Nephron (organoid): ENCODE measurements around the gene KLHL17.
A peak's percentile ranks its signal among the peaks of the same experiment; 100 is the strongest.

ENCODE experiments used
- H3K27ac Mint-ChIP-seq, 3 experiments: 2 replicates each; pipeline ENCODE4 v1.8.0; 2020; ENCODE audit warnings: mixed read lengths in 3 of 3, mild to moderate bottlenecking in 2 of 3, moderate library complexity in 1 of 3
- H3K27me3 Mint-ChIP-seq: 2 replicates; pipeline ENCODE4 v1.8.0; 2021; ENCODE audit warnings: low read depth, mild to moderate bottlenecking, moderate library complexity, mixed read lengths
- H3K36me3 Mint-ChIP-seq: 2 replicates; pipeline ENCODE4 v1.8.0; 2020; ENCODE audit warnings: low read depth, mixed read lengths
- H3K4me1 Mint-ChIP-seq: 2 replicates; pipeline ENCODE4 v1.8.0; 2020; ENCODE audit warnings: mixed read lengths
- H3K4me3 Mint-ChIP-seq, 3 experiments: 2 replicates each; pipeline ENCODE4 v1.8.0; 2020; ENCODE audit warnings: mild to moderate bottlenecking in 3 of 3, mixed read lengths in 3 of 3, moderate library complexity in 2 of 3
- H3K9me3 Mint-ChIP-seq: 2 replicates; pipeline ENCODE4 v1.8.0; 2020; ENCODE audit warnings: mixed read lengths
- TF ChIP-seq, protein P1 (sequence below), 3 experiments: fragments of 200-600 bp; sonication (generic); IDR thresholded peaks; one replicate each; pipeline ENCODE4 v1.5.0; 2021; ENCODE audit warnings: antibody characterized with exemption in 3 of 3; ENCODE audit not compliant: unreplicated experiment in 3 of 3

KLHL17 gene

DNA sequence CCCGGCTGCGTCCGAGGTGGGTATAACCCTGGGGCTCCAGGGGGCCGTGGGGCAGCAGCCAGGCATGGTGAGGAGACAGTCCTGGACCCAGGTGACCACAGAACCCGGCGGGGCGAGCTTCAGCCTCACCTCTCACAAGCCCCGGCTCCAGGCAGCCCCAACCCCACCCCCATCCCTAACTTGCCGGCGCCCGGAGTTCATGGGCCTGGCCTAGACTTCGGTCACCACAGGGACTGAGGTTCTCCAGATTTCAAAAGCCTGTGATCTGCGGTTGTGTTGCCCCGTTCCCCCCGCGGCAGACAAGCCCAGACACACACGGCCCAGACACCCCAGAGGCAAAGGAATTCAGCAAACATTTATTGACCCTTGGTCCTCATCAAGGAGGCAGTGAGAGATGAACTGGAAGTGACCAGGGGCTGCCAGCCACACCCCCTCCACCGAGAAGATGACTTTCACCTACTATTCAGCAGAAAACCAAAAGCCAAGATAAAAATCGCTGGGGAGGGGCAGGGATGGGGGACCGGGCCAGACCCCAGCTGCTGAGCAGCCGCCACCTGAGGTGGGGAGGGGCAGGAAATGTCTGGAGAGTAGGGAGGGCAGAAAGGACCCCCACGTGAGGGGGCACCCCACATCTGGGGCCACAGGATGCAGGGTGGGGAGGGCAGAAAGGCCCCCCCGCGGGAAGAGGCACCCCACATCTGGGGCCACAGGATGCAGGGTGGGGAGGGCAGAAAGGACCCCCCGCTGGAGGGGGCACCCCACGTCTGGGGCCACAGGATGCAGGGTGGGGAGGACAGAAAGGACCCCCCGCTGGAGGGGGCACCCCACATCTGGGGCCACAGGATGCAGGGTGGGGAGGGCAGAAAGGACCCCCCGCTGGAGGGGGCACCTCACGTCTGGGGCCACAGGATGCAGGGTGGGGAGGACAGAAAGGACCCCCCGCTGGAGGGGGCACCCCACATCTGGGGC lies 35.6 kb downstream of the KLHL17 start:
- Mint-ChIP-seq H3K4me3 (peak overlapping the region; percentile 68 to 72 (median 72)), H3K27me3 (peaks cover 33% of the 10 kb centered on the region), H3K36me3 (peaks cover 6% of the 10 kb centered on the region), H3K27ac (peak overlapping the region in 2 of 3 experiments; percentile 17 to 48), H3K9me3 (peaks cover 17% of the 10 kb centered on the region), H3K4me1 (peaks cover 4% of the 10 kb centered on the region)
- TF ChIP-seq, protein P1, sequence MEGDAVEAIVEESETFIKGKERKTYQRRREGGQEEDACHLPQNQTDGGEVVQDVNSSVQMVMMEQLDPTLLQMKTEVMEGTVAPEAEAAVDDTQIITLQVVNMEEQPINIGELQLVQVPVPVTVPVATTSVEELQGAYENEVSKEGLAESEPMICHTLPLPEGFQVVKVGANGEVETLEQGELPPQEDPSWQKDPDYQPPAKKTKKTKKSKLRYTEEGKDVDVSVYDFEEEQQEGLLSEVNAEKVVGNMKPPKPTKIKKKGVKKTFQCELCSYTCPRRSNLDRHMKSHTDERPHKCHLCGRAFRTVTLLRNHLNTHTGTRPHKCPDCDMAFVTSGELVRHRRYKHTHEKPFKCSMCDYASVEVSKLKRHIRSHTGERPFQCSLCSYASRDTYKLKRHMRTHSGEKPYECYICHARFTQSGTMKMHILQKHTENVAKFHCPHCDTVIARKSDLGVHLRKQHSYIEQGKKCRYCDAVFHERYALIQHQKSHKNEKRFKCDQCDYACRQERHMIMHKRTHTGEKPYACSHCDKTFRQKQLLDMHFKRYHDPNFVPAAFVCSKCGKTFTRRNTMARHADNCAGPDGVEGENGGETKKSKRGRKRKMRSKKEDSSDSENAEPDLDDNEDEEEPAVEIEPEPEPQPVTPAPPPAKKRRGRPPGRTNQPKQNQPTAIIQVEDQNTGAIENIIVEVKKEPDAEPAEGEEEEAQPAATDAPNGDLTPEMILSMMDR (IDR thresholded peaks at IDR 0.05; ENCODE audit: unreplicated experiment in 3 of 3), result no peak

DNA sequence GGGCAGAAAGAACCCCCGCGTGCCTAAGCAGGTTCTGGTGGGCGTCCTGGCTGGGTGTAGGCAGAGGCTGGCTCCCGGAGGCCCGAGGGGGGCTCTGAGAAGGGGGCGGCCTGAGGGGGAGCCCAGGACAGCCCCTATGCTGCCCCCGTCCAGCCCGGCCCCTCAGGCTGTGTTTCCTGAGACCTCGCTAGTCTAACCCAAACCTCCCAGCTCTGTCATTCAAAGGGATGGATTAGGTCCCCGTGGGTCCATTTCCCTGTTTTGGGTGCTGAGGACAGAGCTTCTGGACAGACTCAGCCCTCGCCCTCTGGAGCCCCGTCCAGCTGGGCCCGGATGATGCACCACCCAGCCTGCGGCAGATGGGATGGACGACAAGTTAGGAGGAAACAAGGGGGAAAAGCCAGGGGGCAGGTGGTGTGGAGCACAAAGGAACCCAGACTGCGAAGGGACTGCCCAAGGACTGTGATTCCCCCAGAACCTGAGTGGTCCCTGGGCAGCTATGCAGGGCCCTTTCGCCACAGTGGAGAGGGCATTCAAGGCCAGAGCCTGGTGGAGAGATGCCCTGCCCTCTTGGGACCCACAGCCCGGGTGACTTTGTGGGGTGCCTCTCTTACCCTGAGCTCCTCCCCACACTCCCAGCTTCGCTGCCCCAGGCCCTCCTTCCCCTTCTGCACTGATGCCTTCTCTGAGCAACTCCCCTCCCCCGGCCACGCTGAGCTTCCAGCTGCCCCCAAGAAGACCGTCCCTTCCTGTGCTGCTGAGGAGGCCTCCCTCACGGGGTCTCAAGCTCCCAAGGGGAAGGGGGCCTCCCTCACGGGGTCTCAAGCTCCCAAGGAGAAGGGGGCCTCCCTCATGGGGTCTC lies 36.7 kb downstream of the KLHL17 start:
- H3K27ac Mint-ChIP-seq, result peak overlapping the region in 1 of 3 experiments; percentile 54
- H3K4me3 Mint-ChIP-seq, result peak overlapping the region; percentile 69 to 77 (median 76)
- peaks cover 4% of the 10 kb centered on the region for H3K4me1 Mint-ChIP-seq
- peaks cover 6% of the 10 kb centered on the region for H3K36me3 Mint-ChIP-seq
- TF ChIP-seq, protein P1 (IDR thresholded peaks at IDR 0.05; ENCODE audit: unreplicated experiment in 3 of 3), result no peak
- H3K9me3 Mint-ChIP-seq, result peaks cover 10% of the 10 kb centered on the region
- peaks cover 24% of the 10 kb centered on the region for H3K27me3 Mint-ChIP-seq

DNA sequence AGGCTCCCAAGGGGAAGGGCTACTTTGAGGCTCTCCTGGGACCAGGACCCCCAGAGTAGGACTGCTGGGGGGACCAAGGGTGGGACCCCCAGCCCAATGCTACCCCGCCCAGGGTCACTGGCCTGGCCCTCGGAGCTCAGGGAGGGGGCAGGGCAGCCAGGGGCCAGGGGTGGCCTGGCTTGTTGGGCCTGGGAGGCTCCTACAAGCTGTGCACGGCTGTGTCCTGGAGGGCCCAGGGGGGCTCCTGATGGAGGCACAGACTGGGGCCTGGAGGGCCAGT lies 37.3 kb downstream of the KLHL17 start:
- Mint-ChIP-seq H3K36me3 (peaks cover 3% of the 10 kb centered on the region), H3K27ac (no peak overlapping the region), H3K4me3 (peak overlapping the region in 1 of 3 experiments; percentile 69), H3K4me1 (peaks cover 4% of the 10 kb centered on the region), H3K27me3 (peaks cover 22% of the 10 kb centered on the region), H3K9me3 (peaks cover 6% of the 10 kb centered on the region)
- TF ChIP-seq, protein P1 (IDR thresholded peaks at IDR 0.05; ENCODE audit: unreplicated experiment in 3 of 3), result no peak

DNA sequence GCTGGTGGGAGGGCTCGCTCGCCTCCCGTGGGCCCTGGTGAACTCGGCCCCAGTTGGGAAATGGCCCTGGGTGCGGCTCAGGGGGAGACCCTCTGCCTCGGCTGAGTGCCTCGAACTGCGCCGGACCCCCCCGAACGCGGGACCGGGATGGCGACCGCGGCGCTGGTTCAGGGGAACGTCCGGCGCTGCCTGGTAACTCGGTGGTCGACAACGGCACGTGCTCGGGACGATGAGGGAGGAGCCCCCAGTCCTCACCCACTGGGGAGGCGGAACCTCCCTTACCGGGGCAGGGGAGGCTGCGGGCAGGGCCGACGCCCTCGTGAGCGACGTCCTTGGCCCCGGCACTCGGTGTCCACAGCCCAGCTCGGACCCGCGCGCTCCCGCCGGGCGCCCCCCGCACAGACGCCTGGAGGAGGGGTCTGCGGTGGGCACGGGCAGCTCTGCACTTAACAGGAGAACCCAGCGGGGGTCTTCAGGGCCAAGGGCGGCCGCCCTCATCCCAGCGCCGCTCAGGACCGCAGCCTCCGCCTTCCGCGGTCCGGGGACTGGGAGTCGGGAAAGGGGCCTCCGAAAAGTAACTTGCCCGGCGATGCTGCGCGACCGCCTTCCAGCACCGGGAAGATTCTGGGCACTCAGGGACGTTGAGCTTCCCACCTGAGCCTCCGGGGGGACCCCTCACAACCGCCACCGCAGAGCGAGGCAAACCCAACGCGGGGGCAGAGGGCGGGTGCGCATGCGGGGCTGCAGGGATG lies 37.8 kb downstream of the KLHL17 start:
- Mint-ChIP-seq H3K4me3 (peak overlapping the region; percentile 77 to 81 (median 80)), H3K27ac (no peak overlapping the region), H3K27me3 (peaks cover 20% of the 10 kb centered on the region), H3K9me3 (peaks cover under 1% of the 10 kb centered on the region), H3K4me1 (peaks cover 4% of the 10 kb centered on the region), H3K36me3 (no peaks in the 10 kb centered on the region)
- TF ChIP-seq, protein P1 (IDR thresholded peaks at IDR 0.05; ENCODE audit: unreplicated experiment in 3 of 3), result no peak

DNA sequence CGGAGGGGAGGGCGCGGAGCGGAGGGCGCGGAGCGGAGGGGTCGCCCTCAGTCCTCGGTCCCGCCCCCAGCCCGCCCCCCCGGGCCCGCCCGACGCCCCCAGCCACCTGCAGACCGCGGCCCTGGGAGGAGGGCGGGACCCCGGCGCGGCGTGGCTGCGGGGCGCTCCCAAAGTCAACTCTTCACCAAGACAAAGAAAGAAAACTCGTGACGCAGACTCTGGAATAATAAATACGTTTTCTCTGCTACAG lies 38.3 kb downstream of the KLHL17 start:
- peaks cover 20% of the 10 kb centered on the region for H3K27me3 Mint-ChIP-seq
- TF ChIP-seq, protein P1 (IDR thresholded peaks at IDR 0.05; ENCODE audit: unreplicated experiment in 3 of 3), result no peak
- H3K4me1 Mint-ChIP-seq, result peaks cover 4% of the 10 kb centered on the region
- H3K36me3 Mint-ChIP-seq, result no peaks in the 10 kb centered on the region
- no peak overlapping the region for H3K27ac Mint-ChIP-seq
- H3K9me3 Mint-ChIP-seq, result no peaks in the 10 kb centered on the region
- H3K4me3 Mint-ChIP-seq, result peak overlapping the region; percentile 77 to 81 (median 80)
